Stimulated activated CD4-positive, alpha-beta T cell treated with anti-CD3 and anti-CD28 coated beads, TNF-alpha, amount 100 ng/mL, for 4 hours (primary cell): ENCODE results near the gene HTR2B.
"Not testable (repeated sequence)": the region's sequence is repeated elsewhere in the genome, so short reads cannot be mapped to it uniquely, and the experiment has no call there.

Source experiments
- DNase-seq, 3 experiments: peaks; one replicate each; pipeline ENCODE4 v3.0.0-alpha.2; 2020; ENCODE audit warnings: low read depth in 3 of 3

The HTR2B gene

GRCh38 chr2:231124838-231125568 lies at the start of gene HTR2B:
Gene HTR2B, minus strand, starts transcription at chr2:231125042. Its CDS starts 1,278 bp downstream, at chr2:231123764.
- no peak for DNase-seq

GRCh38 chr2:231174211-231174651 lies 49.4 kb upstream of the HTR2B start:
- no peak for DNase-seq

GRCh38 chr2:231172025-231172424 lies 47.2 kb upstream of the HTR2B start:
- DNase-seq = no peak

GRCh38 chr2:231170055-231170454 lies 45.2 kb upstream of the HTR2B start:
- DNase-seq = no peak

DNA sequence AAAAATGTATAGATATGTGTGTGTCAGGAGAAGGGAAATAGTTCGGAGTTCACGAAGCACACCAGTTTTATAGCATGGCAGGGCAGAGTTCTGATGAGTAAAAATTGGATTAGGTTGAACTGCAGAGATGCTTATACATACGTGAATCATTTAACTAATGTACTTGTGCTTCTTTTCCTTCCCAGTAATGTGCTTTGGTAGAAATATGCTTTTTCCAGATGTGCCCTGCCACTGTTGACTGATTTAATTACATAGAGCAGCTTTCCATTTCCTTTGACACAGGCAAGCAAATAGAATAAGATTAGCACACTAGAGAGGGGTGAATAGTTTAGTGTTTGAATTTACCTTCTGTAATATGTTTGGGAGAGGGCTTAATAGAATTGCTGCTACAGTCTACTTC lies 44.6 kb upstream of the HTR2B start:
- no peak for DNase-seq

DNA sequence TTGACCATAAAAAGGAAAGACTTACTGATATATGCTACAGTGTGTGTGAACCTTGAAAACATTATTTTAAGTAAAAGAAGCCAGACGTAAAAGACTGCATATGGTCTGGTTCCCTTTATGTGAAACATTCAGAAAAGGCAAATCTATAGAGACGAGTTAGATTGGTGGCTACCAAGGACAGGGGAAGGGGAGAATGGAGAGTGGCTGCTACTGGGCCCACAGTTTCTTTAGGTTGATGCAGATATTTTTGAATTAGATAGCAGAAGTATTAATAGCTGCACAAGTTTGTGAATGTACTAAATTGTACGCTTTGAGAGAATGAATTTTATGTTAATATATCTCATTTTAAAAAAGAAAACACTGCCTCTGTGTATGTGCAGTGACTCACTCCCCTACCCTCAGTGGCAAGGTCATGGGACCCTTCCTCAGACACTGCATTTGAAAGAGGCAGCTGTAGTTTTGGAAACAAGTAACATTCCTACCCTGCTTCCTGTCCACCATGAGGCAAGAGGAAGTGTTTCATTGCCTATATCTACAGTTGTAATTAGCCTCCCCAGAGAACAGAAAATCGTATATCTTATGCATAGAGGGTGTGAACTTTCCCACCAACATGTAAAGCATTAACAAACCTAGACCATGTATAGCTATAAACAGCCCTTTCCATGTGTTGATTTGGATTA lies 43.8 kb upstream of the HTR2B start:
- DNase-seq = no peak

- no peak for DNase-seq
These were observed 43.1 kb upstream of the HTR2B start for GRCh38 chr2:231167745-231168459.

DNA sequence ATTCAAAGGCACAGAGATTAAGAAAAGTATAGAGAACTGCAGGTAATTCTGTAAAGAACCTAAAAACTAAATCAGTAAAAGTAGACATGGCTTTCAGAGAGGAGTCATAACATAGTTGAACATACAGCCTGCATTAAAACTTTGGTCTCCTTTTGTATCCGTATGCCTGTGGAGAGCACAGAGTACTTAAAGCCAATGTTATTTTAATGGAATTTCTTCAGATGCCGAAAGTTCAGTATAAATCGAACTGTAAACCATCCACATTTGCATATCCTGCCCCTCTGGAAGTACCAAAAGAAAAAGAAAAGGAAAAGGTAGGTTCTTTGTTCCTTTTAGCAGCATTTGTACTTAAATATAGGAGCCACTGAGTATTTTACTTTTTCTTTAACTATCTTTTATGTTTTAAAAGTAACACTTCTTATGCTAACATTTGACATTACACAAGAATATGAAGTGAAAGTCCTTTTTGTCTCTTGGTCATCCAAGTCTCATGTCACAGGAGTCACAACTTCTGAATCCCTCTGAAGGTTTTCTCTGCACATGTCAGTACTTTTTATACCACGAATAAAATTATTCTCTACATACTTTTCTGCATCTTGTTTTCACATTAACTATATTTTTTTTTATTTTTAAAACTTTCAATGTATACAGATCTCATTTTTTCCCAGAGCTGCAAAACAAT lies 38.7 kb upstream of the HTR2B start:
- DNase-seq = no peak

- no peak for DNase-seq
These were observed 38.2 kb upstream of the HTR2B start for GRCh38 chr2:231163011-231163410.

GRCh38 chr2:231161877-231162329 lies 37.1 kb upstream of the HTR2B start:
- no peak for DNase-seq

DNA sequence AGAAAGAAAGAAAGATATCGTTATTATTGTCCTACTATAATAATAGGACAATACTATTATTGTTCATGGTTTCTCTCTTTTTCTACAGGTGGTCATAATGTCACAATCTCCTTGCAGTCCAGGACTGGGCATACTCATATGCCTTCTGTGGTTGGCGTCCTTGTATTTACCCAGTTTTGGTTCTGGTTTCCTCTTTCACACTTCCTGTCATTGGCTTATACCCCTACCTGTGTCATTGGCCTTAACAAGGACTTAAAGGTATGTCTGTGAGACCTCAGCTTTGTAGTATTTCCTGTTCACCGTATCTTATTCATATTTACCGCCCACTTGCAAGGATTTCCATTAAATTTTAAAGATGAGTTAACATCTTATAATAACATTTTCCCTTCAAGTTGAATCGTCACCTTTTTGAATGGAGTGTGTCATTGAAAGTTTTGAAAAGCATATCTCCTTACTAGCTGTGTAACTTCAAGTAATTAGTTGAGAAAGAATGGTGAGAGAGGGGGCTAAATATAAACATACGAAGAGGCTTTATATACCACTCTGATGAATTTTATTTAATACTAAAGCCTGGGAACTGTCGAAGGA lies 36.5 kb upstream of the HTR2B start:
- DNase-seq = no peak

DNA sequence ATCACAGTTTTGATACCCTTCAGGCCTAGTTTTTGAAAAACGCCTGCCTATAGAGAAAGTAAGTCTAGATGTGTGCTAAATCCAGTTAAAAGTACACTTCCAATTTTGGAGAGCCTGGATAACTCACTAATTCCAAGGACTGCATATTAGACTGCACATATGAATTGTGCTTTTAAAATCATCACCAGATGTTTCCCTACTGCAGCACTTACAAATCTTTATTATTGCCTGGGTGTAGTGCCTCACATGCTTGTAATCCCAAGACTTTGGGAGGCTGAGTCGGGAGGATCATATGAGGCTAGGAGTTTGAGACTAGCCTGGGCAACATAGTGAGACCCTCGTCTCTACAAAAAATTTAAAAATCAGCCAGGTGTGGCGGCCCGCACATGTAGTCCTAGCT lies 35.9 kb upstream of the HTR2B start:
- DNase-seq = no peak

DNA sequence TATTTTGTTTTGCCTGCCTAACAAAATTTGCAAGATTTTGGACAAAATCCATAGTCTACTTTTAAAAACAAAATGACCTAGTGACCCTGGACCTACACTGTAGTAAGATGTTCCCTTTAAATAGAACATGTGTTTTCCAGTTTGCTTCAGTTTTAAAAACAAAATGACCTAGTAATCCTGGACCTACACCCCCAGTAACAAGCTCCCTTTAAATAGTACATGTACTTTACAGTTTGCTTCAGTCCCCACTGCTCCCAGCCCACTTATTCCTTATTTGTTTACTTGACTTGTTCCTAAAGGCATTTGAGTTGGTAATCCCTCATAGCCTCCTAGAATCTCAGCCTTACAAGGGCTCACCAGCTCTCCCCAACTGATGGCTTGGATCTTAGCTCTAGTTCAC lies 34.5 kb upstream of the HTR2B start:
- DNase-seq = no peak

DNA sequence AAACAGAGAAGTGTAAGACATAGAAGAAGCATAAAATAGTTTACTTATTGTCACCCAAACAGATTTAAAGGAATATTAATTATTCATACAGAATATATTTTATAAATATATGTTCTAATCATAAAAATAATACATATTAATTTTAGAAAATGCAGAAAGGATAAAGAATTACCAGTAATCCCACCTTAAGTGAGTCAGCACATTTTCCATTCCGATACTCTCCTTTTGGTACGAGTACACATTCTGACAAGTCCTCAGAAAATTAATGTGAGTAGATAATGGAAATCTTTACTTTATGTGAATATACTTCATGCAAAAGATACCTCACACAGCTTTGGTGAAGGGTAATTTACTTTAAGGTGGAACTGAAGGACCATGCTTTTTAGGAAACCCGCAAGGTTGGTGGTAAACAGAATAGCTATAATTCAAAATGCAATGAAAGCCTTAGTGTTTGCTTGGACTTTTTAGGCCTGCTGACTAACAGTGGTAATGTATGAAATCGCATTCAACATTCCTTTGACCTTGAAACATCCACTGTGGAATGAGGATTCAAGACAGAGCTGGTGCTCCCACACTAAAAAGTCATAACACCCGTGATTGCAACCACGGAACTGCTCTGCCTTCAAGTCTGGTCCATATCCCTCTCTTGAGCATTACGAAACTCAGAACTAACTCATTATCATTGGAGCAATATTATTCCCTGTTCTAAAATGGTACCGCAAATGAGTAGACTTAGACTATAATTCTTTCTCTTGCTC lies 28.1 kb upstream of the HTR2B start:
- no peak for DNase-seq

GRCh38 chr2:231146665-231147064 lies 21.8 kb upstream of the HTR2B start:
- no peak for DNase-seq

GRCh38 chr2:231144896-231145295 lies 20.1 kb upstream of the HTR2B start:
- no peak for DNase-seq

DNA sequence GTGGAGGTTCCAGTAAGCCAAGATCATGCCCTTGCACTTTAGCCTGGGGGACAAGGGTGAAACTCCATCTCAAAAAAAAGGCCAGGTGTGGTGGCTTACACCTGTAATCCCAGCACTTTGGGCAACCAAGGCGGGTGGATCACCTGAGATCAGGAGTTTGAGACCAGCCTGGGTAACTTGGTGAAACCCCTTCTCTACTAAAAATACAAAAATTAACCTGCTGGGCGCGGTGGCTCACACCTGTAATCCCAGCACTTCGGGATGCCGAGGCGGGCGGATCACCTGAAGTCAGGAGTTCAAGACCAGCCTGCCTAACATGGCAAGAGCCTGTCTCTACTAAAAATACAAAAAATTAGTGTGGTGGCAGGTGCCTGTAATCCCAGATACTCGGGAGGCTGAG lies 16.0 kb upstream of the HTR2B start:
- not testable (repeated sequence) for DNase-seq

GRCh38 chr2:231139796-231140195 lies 15.0 kb upstream of the HTR2B start:
- no peak for DNase-seq

DNA sequence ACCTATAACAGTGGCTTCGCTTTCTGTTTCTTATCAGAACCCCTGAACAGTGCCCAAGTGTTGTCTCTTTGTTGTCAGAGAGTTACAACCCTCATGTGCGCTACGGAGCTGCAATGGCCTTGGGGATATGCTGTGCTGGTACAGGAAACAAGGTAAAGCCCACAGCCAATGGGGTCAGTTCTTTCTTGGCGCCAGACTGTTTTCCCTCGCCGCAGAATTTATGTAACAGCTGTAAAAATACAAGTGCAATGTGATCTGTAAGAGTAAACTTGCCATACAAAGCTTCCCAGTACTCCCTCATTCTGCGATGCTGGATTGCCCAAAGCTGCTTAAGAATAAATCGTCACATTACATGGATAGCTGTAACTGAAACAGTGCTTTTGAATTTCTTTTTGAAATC lies 13.9 kb upstream of the HTR2B start:
- DNase-seq = no peak

GRCh38 chr2:231134910-231135655 lies 10.2 kb upstream of the HTR2B start:
- DNase-seq = no peak
